Activated CD4-positive, alpha-beta T cell treated with anti-CD3 and anti-CD28 coated beads for 36 hours (primary cell): Measurements from ENCODE around the gene C1QTNF8. TPM values are rescaled to one million over a fixed set of nuclear protein-coding genes. Genes with fewer than 3 reads are reported as not detected.

Experiments used
- ATAC-seq: fragments of 200-7000 bp; cut with Tn5 transposase; one replicate; pipeline ENCODE4 v1.10.0; 2021; ENCODE audit warnings: mild to moderate bottlenecking, moderate library complexity
- CTCF ChIA-PET: fragments of 350-600 bp; sonication (Branson Sonifier 250); formaldehyde crosslinking; loops from one replicate; lab custom pipeline; 2021; ENCODE audit warnings: antibody characterized with exemption; lab: Charles Lee
- POLR2A ChIA-PET: fragments of 350-600 bp; sonication (Branson Sonifier 250); formaldehyde crosslinking; loops from one replicate; lab custom pipeline; 2021; ENCODE audit warnings: antibody characterized with exemption, inconsistent platforms; lab: Charles Lee
- DNase-seq: peaks from one replicate; pipeline ENCODE4 v3.0.0-alpha.2; 2020
- H3K27ac Mint-ChIP-seq: one replicate; pipeline ENCODE4 v1.8.0; 2021; ENCODE audit warnings: mixed read lengths
- H3K27me3 Mint-ChIP-seq: one replicate; pipeline ENCODE4 v1.8.0; 2021; ENCODE audit warnings: mixed read lengths
- H3K36me3 Mint-ChIP-seq: one replicate; pipeline ENCODE4 v1.8.0; 2021; ENCODE audit warnings: low read depth, mixed read lengths
- H3K4me1 Mint-ChIP-seq: one replicate; pipeline ENCODE4 v1.8.0; 2021; ENCODE audit warnings: mixed read lengths
- H3K4me3 Mint-ChIP-seq: one replicate; pipeline ENCODE4 v1.8.0; 2021; ENCODE audit warnings: mild to moderate bottlenecking, moderate library complexity, mixed read lengths
- H3K9me3 Mint-ChIP-seq: one replicate; pipeline ENCODE4 v1.8.0; 2021; ENCODE audit warnings: low read depth, mixed read lengths
- intact Hi-C, 2 experiments: fragments of 100-400 bp; cut with DNase I in 1 of 2; cut with micrococcal nuclease in 1 of 2; formaldehyde crosslinking; loops; one replicate each; pipeline versions ENCODE4 v1.14.2 to v1.15.1; 2022 to 2024; cut with DNase I, micrococcal nuclease
- total RNA-seq, 2 experiments: library from RNA; stranded (reverse); gene quantifications; one replicate each; pipeline ENCODE4 v1.2.3, GENCODE V29; 2021

Gene C1QTNF8
- total RNA-seq, 2 experiments from 2014 or later, result not detected

- intact Hi-C loops, result no loop called here
- Mint-ChIP-seq H3K4me3 (no peak overlapping the region), H3K4me1 (no peaks in the 10 kb centered on the region), H3K36me3 (no peaks in the 10 kb centered on the region), H3K9me3 (no peaks in the 10 kb centered on the region), H3K27me3 (no peaks in the 10 kb centered on the region), H3K27ac (no peak overlapping the region)
- DNase-seq (no peak), ATAC-seq (no peak)
- CTCF ChIA-PET, result interaction anchor here (0.6 to 1.0 kb wide), 2 partner anchors 20 to 86 kb away, joined by 3 read pairs; no protein-coding TSS in a partner anchor
- POLR2A ChIA-PET, result no interaction called here
These were observed 45.5 kb downstream of the C1QTNF8 start for GRCh38 chr16:1050516-1050915.

- intact Hi-C loops, result no loop called here
- POLR2A ChIA-PET, result no interaction called here
- no peaks in the 10 kb centered on the region for H3K36me3 Mint-ChIP-seq
- ATAC-seq (no peak), DNase-seq (no peak)
- no peaks in the 10 kb centered on the region for H3K4me1 Mint-ChIP-seq
- no peak overlapping the region for H3K27ac Mint-ChIP-seq
- H3K9me3 Mint-ChIP-seq, result no peaks in the 10 kb centered on the region
- CTCF ChIA-PET, result interaction anchor here (0.6 to 1.0 kb wide), 2 partner anchors 20 to 86 kb away, joined by 3 read pairs; no protein-coding TSS in a partner anchor
- no peaks in the 10 kb centered on the region for H3K27me3 Mint-ChIP-seq
- H3K4me3 Mint-ChIP-seq, result no peak overlapping the region
These were observed 46.1 kb downstream of the C1QTNF8 start for GRCh38 chr16:1049976-1050247.

GRCh38 chr16:1049113-1049975, 46.7 kb downstream of the C1QTNF8 start:
- no peaks in the 10 kb centered on the region for H3K27me3 Mint-ChIP-seq
- H3K4me1 Mint-ChIP-seq, result no peaks in the 10 kb centered on the region
- no peaks in the 10 kb centered on the region for H3K36me3 Mint-ChIP-seq
- DNase-seq (no peak), ATAC-seq (no peak)
- intact Hi-C loops, result no loop called here
- H3K9me3 Mint-ChIP-seq, result no peaks in the 10 kb centered on the region
- H3K27ac Mint-ChIP-seq, result no peak overlapping the region
- no peak overlapping the region for H3K4me3 Mint-ChIP-seq
- POLR2A ChIA-PET, result no interaction called here
- CTCF ChIA-PET, result no interaction called here

GRCh38 chr16:1048442-1049112, 47.5 kb downstream of the C1QTNF8 start:
- ATAC-seq, result peak; percentile 71

GRCh38 chr16:1047801-1048200, 48.2 kb downstream of the C1QTNF8 start:
- Mint-ChIP-seq H3K27ac (no peak overlapping the region), H3K9me3 (no peaks in the 10 kb centered on the region), H3K36me3 (no peaks in the 10 kb centered on the region), H3K4me3 (no peak overlapping the region), H3K4me1 (no peaks in the 10 kb centered on the region), H3K27me3 (no peaks in the 10 kb centered on the region)
- ATAC-seq (no peak), DNase-seq (no peak)
- ChIA-PET CTCF (no interaction called here), POLR2A (no interaction called here)
- intact Hi-C loops, result no loop called here

More at GRCh38 chr16:1048442-1049112, 47.5 kb downstream of the C1QTNF8 start:
- peak; percentile 62 for DNase-seq
- no peak overlapping the region for H3K27ac Mint-ChIP-seq
- H3K4me1 Mint-ChIP-seq, result no peaks in the 10 kb centered on the region
- no peak overlapping the region for H3K4me3 Mint-ChIP-seq
- intact Hi-C loops, result no loop called here
- H3K9me3 Mint-ChIP-seq, result no peaks in the 10 kb centered on the region
- no peaks in the 10 kb centered on the region for H3K36me3 Mint-ChIP-seq
- ChIA-PET CTCF (no interaction called here), POLR2A (no interaction called here)
- H3K27me3 Mint-ChIP-seq, result no peaks in the 10 kb centered on the region

GRCh38 chr16:1047123-1047522, 48.9 kb downstream of the C1QTNF8 start:
- H3K27ac Mint-ChIP-seq, result no peak overlapping the region
- ChIA-PET POLR2A (no interaction called here), CTCF (interaction anchor here (0.7 kb wide), 1 partner anchor 146 kb away, joined by 3 read pairs; no protein-coding TSS in a partner anchor)
- peaks cover 3% of the 10 kb centered on the region for H3K27me3 Mint-ChIP-seq
- H3K36me3 Mint-ChIP-seq, result no peaks in the 10 kb centered on the region
- H3K9me3 Mint-ChIP-seq, result no peaks in the 10 kb centered on the region
- DNase-seq (no peak), ATAC-seq (no peak)
- no peaks in the 10 kb centered on the region for H3K4me1 Mint-ChIP-seq
- intact Hi-C loops, result no loop called here
- H3K4me3 Mint-ChIP-seq, result no peak overlapping the region

GRCh38 chr16:1045993-1046911, 49.8 kb downstream of the C1QTNF8 start:
- Mint-ChIP-seq H3K9me3 (no peaks in the 10 kb centered on the region), H3K4me3 (no peak overlapping the region), H3K36me3 (no peaks in the 10 kb centered on the region), H3K27ac (no peak overlapping the region), H3K27me3 (peaks cover 3% of the 10 kb centered on the region), H3K4me1 (no peaks in the 10 kb centered on the region)
- ATAC-seq (no peak), DNase-seq (no peak)
- ChIA-PET POLR2A (no interaction called here), CTCF (no interaction called here)
- intact Hi-C loops, result no loop called here

- intact Hi-C loops, result no loop called here
These were observed 50.6 kb downstream of the C1QTNF8 start for GRCh38 chr16:1045310-1045992.

GRCh38 chr16:1044460-1045309, 51.4 kb downstream of the C1QTNF8 start:
- intact Hi-C loops, result no loop called here
- no peak for DNase-seq
- POLR2A ChIA-PET, result no interaction called here

More at GRCh38 chr16:1045310-1045992, 50.6 kb downstream of the C1QTNF8 start:
- DNase-seq (no peak), ATAC-seq (no peak)
- H3K27ac Mint-ChIP-seq, result no peak overlapping the region
- H3K27me3 Mint-ChIP-seq, result peaks cover 3% of the 10 kb centered on the region
- H3K9me3 Mint-ChIP-seq, result no peaks in the 10 kb centered on the region
- POLR2A ChIA-PET, result no interaction called here
- H3K36me3 Mint-ChIP-seq, result no peaks in the 10 kb centered on the region
- H3K4me3 Mint-ChIP-seq, result no peak overlapping the region
- no peaks in the 10 kb centered on the region for H3K4me1 Mint-ChIP-seq
- CTCF ChIA-PET, result interaction anchor here (1.1 kb wide), 1 partner anchor 10 kb away, joined by 3 read pairs; no protein-coding TSS in a partner anchor

GRCh38 chr16:1043881-1044451, 52.1 kb downstream of the C1QTNF8 start:
- Mint-ChIP-seq H3K4me1 (no peaks in the 10 kb centered on the region), H3K9me3 (no peaks in the 10 kb centered on the region), H3K4me3 (no peak overlapping the region), H3K27ac (no peak overlapping the region), H3K36me3 (no peaks in the 10 kb centered on the region), H3K27me3 (peaks cover 3% of the 10 kb centered on the region)
- ATAC-seq (no peak), DNase-seq (no peak)
- POLR2A ChIA-PET, result no interaction called here
- intact Hi-C loops, result no loop called here
- CTCF ChIA-PET, result interaction anchor here (0.7 kb wide), 1 partner anchor 177 kb away, joined by 4 read pairs; no protein-coding TSS in a partner anchor

More at GRCh38 chr16:1044460-1045309, 51.4 kb downstream of the C1QTNF8 start:
- Mint-ChIP-seq H3K27me3 (peaks cover 3% of the 10 kb centered on the region), H3K4me1 (no peaks in the 10 kb centered on the region), H3K36me3 (no peaks in the 10 kb centered on the region), H3K4me3 (no peak overlapping the region), H3K9me3 (no peaks in the 10 kb centered on the region), H3K27ac (no peak overlapping the region)
- CTCF ChIA-PET, result interaction anchor here (1.1 kb wide), 1 partner anchor 11 kb away, joined by 3 read pairs; no protein-coding TSS in a partner anchor
- ATAC-seq, result no peak
